Subcutaneous abdominal adipose tissue (tissue), 5 donors: ENCODE data around the gene ARID5B.

Experiments
- H3K27ac ChIP-seq: one replicate; pipeline ENCODE4 v1.7.0; 2013; ENCODE audit warnings: low read depth, mild to moderate bottlenecking, inconsistent platforms, low read length, moderate library complexity
- H3K27me3 ChIP-seq, 5 donors: one replicate each; pipeline ENCODE4 v1.7.0; 2013; ENCODE audit warnings: low read length in 5 of 5, inconsistent platforms in 1 of 5; ENCODE audit not compliant: control insufficient read depth in 5 of 5, insufficient read depth in 4 of 5
- H3K36me3 ChIP-seq, 5 donors: one replicate each; pipeline ENCODE4 v1.7.0; 2013; ENCODE audit warnings: low read length in 5 of 5; ENCODE audit not compliant: control insufficient read depth in 5 of 5, insufficient read depth in 5 of 5
- H3K4me1 ChIP-seq, 5 donors: one replicate each; pipeline ENCODE4 v1.7.0; 2013; ENCODE audit warnings: low read length in 5 of 5, mild to moderate bottlenecking in 3 of 5, moderate library complexity in 1 of 5; ENCODE audit not compliant: control insufficient read depth in 5 of 5, insufficient read depth in 5 of 5
- H3K4me3 ChIP-seq, 5 donors: one replicate each; pipeline ENCODE4 v1.7.0; 2013; ENCODE audit warnings: low read length in 5 of 5, low read depth in 1 of 5
- H3K9ac ChIP-seq, 5 donors: one replicate each; pipeline ENCODE4 v1.7.0; 2013; ENCODE audit warnings: low read length in 5 of 5, mild to moderate bottlenecking in 4 of 5, moderate library complexity in 3 of 5
- H3K9me3 ChIP-seq, 5 donors: one replicate each; pipeline ENCODE4 v1.7.0; 2013; ENCODE audit warnings: low read length in 5 of 5; ENCODE audit not compliant: control insufficient read depth in 5 of 5
- donor health status: healthy.
- donor health status: healthy.
- donor health status: healthy.
- donor health status: healthy.
- donor health status: healthy.

Gene ARID5B

GRCh38 chr10:62108759-62109586 is 207.5 kb downstream of the ARID5B start:
- no peak overlapping the region for H3K9ac ChIP-seq
- no peak overlapping the region for H3K27ac ChIP-seq
- H3K9me3 ChIP-seq, result no peaks in the 10 kb centered on the region
- no peaks in the 10 kb centered on the region for H3K27me3 ChIP-seq
- H3K36me3 ChIP-seq, result no peaks in the 10 kb centered on the region
- H3K4me3 ChIP-seq, result no peak overlapping the region
- H3K4me1 ChIP-seq, result peaks cover 0 to 18% (median 3%) of the 10 kb centered on the region in 5 donors

GRCh38 chr10:62109587-62110293 is 208.2 kb downstream of the ARID5B start:
- Histone ChIP-seq H3K27me3 (no peaks in the 10 kb centered on the region), H3K27ac (no peak overlapping the region), H3K9ac (no peak overlapping the region), H3K36me3 (no peaks in the 10 kb centered on the region), H3K4me1 (peaks cover 0 to 18% (median 3%) of the 10 kb centered on the region in 5 donors), H3K9me3 (no peaks in the 10 kb centered on the region), H3K4me3 (no peak overlapping the region)

- Histone ChIP-seq H3K36me3 (no peaks in the 10 kb centered on the region), H3K4me1 (peaks cover 0 to 18% (median 3%) of the 10 kb centered on the region in 5 donors), H3K9ac (no peak overlapping the region), H3K4me3 (no peak overlapping the region), H3K9me3 (no peaks in the 10 kb centered on the region), H3K27me3 (no peaks in the 10 kb centered on the region), H3K27ac (no peak overlapping the region)
Observed at GRCh38 chr10:62112300-62112699, 210.8 kb downstream of the ARID5B start.

GRCh38 chr10:62112963-62113362 is 211.5 kb downstream of the ARID5B start:
- H3K9me3 ChIP-seq, result no peaks in the 10 kb centered on the region
- no peak overlapping the region for H3K4me3 ChIP-seq
- H3K4me1 ChIP-seq, result peaks cover 0 to 18% (median 3%) of the 10 kb centered on the region in 5 donors
- H3K27ac ChIP-seq, result no peak overlapping the region
- no peak overlapping the region for H3K9ac ChIP-seq
- H3K36me3 ChIP-seq, result no peaks in the 10 kb centered on the region
- H3K27me3 ChIP-seq, result no peaks in the 10 kb centered on the region

- Histone ChIP-seq H3K27me3 (no peaks in the 10 kb centered on the region), H3K9ac (no peak overlapping the region), H3K27ac (no peak overlapping the region), H3K4me1 (peaks cover 0 to 16% (median 3%) of the 10 kb centered on the region in 5 donors), H3K9me3 (no peaks in the 10 kb centered on the region), H3K4me3 (no peak overlapping the region), H3K36me3 (no peaks in the 10 kb centered on the region)
Observed at GRCh38 chr10:62113680-62114079, 212.2 kb downstream of the ARID5B start.

- Histone ChIP-seq H3K27me3 (no peaks in the 10 kb centered on the region), H3K9ac (no peak overlapping the region)
Observed at GRCh38 chr10:62115321-62115720, 213.8 kb downstream of the ARID5B start.

GRCh38 chr10:62115842-62116241 is 214.3 kb downstream of the ARID5B start:
- Histone ChIP-seq H3K27ac (no peak overlapping the region), H3K9me3 (no peaks in the 10 kb centered on the region)

More at GRCh38 chr10:62115321-62115720, 213.8 kb downstream of the ARID5B start:
- peaks cover 0 to 3% (median 0%) of the 10 kb centered on the region in 5 donors for H3K4me1 ChIP-seq
- H3K4me3 ChIP-seq, result no peak overlapping the region
- no peaks in the 10 kb centered on the region for H3K9me3 ChIP-seq
- no peaks in the 10 kb centered on the region for H3K36me3 ChIP-seq
- no peak overlapping the region for H3K27ac ChIP-seq

GRCh38 chr10:62116896-62117295 is 215.4 kb downstream of the ARID5B start:
- Histone ChIP-seq H3K9ac (no peak overlapping the region), H3K27ac (no peak overlapping the region), H3K27me3 (no peaks in the 10 kb centered on the region), H3K9me3 (no peaks in the 10 kb centered on the region), H3K4me3 (no peak overlapping the region), H3K4me1 (no peaks in the 10 kb centered on the region), H3K36me3 (no peaks in the 10 kb centered on the region)

More at GRCh38 chr10:62115842-62116241, 214.3 kb downstream of the ARID5B start:
- H3K9ac ChIP-seq, result no peak overlapping the region
- no peaks in the 10 kb centered on the region for H3K27me3 ChIP-seq
- no peak overlapping the region for H3K4me3 ChIP-seq
- no peaks in the 10 kb centered on the region for H3K36me3 ChIP-seq
- H3K4me1 ChIP-seq, result no peaks in the 10 kb centered on the region

- no peak overlapping the region for H3K4me3 ChIP-seq
- H3K9ac ChIP-seq, result no peak overlapping the region
- H3K27me3 ChIP-seq, result no peaks in the 10 kb centered on the region
- no peak overlapping the region for H3K27ac ChIP-seq
- no peaks in the 10 kb centered on the region for H3K36me3 ChIP-seq
- H3K9me3 ChIP-seq, result peaks cover 0 to 4% (median 0%) of the 10 kb centered on the region in 5 donors
- H3K4me1 ChIP-seq, result no peaks in the 10 kb centered on the region
Observed at GRCh38 chr10:62121187-62121530, 219.7 kb downstream of the ARID5B start.

GRCh38 chr10:62127975-62128374 is 226.5 kb downstream of the ARID5B start:
- no peaks in the 10 kb centered on the region for H3K27me3 ChIP-seq
- H3K9ac ChIP-seq, result no peak overlapping the region
- H3K9me3 ChIP-seq, result no peaks in the 10 kb centered on the region
- H3K27ac ChIP-seq, result no peak overlapping the region
- peaks cover 0 to 22% (median 3%) of the 10 kb centered on the region in 5 donors for H3K4me1 ChIP-seq
- H3K4me3 ChIP-seq, result no peak overlapping the region
- no peaks in the 10 kb centered on the region for H3K36me3 ChIP-seq
